ENCODE results near the gene FBXL4. TPM values are rescaled to one million over a fixed set of nuclear protein-coding genes. Genes with fewer than 3 reads are reported as not detected.

The FBXL4 gene
- total and polyA plus RNA-seq, 12 donors, result 4.1 to 34.5 (median 23.7) TPM

GRCh38 chr6:98847779-98848538 is 99.8 kb downstream of the FBXL4 start:
- H3K4me3 ChIP-seq, result peak overlapping the region in 1 of 4 donors; percentile 37
- peaks cover 4 to 25% of the 10 kb centered on the region in 2 donors for H3K4me1 ChIP-seq (replicated peaks in 1 of 2)
- no peaks in the 10 kb centered on the region for H3K36me3 ChIP-seq (replicated peaks in 1 of 2)
- DNase-seq, result no peak
- peaks cover 52% of the 10 kb centered on the region for H3K27me3 ChIP-seq
- no peaks in the 10 kb centered on the region for H3K9me3 ChIP-seq (replicated peaks in 1 of 3)
- intact Hi-C loops (cut with DNase I), result loop anchor here (10.0 kb wide), 2 partner anchors 267 to 1353 kb away; no protein-coding TSS in a partner anchor
- WGBS, 4 donors, result 9 to 19% (median 11%) methylated on average over 2 to 51 of the region's 51 CpGs
- H3K27ac ChIP-seq, result no peak overlapping the region
- no peak for TF ChIP-seq POLR2A (IDR thresholded peaks at IDR 0.05)
- TF ChIP-seq CTCF (IDR thresholded peaks at IDR 0.05), result no peak

GRCh38 chr6:98847416-98847778 is 100.3 kb downstream of the FBXL4 start:
- peaks cover 4 to 25% of the 10 kb centered on the region in 2 donors for H3K4me1 ChIP-seq (replicated peaks in 1 of 2)
- peak overlapping the region in 1 of 4 donors; percentile 37 for H3K4me3 ChIP-seq
- no peak for DNase-seq
- intact Hi-C loops (cut with DNase I), result loop anchor here (10.0 kb wide), 2 partner anchors 267 to 1353 kb away; no protein-coding TSS in a partner anchor
- TF ChIP-seq CTCF (IDR thresholded peaks at IDR 0.05) (no peak), POLR2A (IDR thresholded peaks at IDR 0.05) (no peak)
- no peaks in the 10 kb centered on the region for H3K9me3 ChIP-seq (replicated peaks in 1 of 3)
- H3K36me3 ChIP-seq (replicated peaks in 1 of 2), result no peaks in the 10 kb centered on the region
- H3K27me3 ChIP-seq, result peaks cover 57% of the 10 kb centered on the region
- WGBS, 4 donors, result 37 to 54% (median 49%) methylated on average over 11 of the region's 11 CpGs
- no peak overlapping the region for H3K27ac ChIP-seq

GRCh38 chr6:98846021-98846380 is 101.7 kb downstream of the FBXL4 start:
- H3K36me3 ChIP-seq (replicated peaks in 1 of 2), result no peaks in the 10 kb centered on the region
- H3K27me3 ChIP-seq, result peaks cover 70% of the 10 kb centered on the region
- no peak for DNase-seq
- H3K4me3 ChIP-seq, result no peak overlapping the region
- intact Hi-C loops (cut with DNase I), result loop anchor here (10.0 kb wide), 2 partner anchors 269 to 1351 kb away; no protein-coding TSS in a partner anchor
- TF ChIP-seq POLR2A (IDR thresholded peaks at IDR 0.05) (no peak), CTCF (IDR thresholded peaks at IDR 0.05) (no peak)
- H3K4me1 ChIP-seq (replicated peaks in 1 of 2), result peaks cover 4 to 25% of the 10 kb centered on the region in 2 donors
- WGBS, 4 donors, result 57 to 62% (median 59%) methylated on average over 3 of the region's 3 CpGs
- no peak overlapping the region for H3K27ac ChIP-seq
- H3K9me3 ChIP-seq (replicated peaks in 1 of 3), result no peaks in the 10 kb centered on the region

GRCh38 chr6:98845211-98846020 is 102.3 kb downstream of the FBXL4 start:
- WGBS, 4 donors, result 1 to 3% (median 2%) methylated on average over 19 to 50 of the region's 50 CpGs
- Histone ChIP-seq H3K4me1 (replicated peaks in 1 of 2) (peaks cover 4 to 25% of the 10 kb centered on the region in 2 donors), H3K27ac (no peak overlapping the region), H3K9me3 (replicated peaks in 1 of 3) (no peaks in the 10 kb centered on the region), H3K27me3 (peaks cover 75% of the 10 kb centered on the region), H3K4me3 (peak overlapping the region in 1 of 4 donors; percentile 36), H3K36me3 (replicated peaks in 1 of 2) (no peaks in the 10 kb centered on the region)
- TF ChIP-seq POLR2A (IDR thresholded peaks at IDR 0.05) (no peak), CTCF (IDR thresholded peaks at IDR 0.05) (peak; percentile 73 to 91 (median 88))
- intact Hi-C loops (cut with DNase I), result loop anchor here (10.0 kb wide), 2 partner anchors 269 to 1351 kb away; no protein-coding TSS in a partner anchor
- peak; percentile 59 to 90 (median 80) for DNase-seq
